Keratinocyte (primary cell): ENCODE measurements around the gene ZCCHC7. TPM values are rescaled to one million over a fixed set of nuclear protein-coding genes. Genes with fewer than 3 reads are reported as not detected.

Source experiments
- DNase-seq: peaks from one replicate; pipeline ENCODE4 v3.0.0-alpha.2; 2011; ENCODE audit warnings: low read depth, missing footprints, low spot score
- FAIRE-seq: peaks from 2 replicates; lab custom pipeline; 2011; peaks lifted over from hg19 to GRCh38; lab: Jason Lieb, UNC
- H2AFZ ChIP-seq: 2 replicates; pipeline ENCODE4 v1.6.0; 2012; ENCODE audit warnings: low read length, control low read depth, inconsistent platforms; ENCODE audit not compliant: control insufficient read depth
- H3K27ac ChIP-seq: 2 replicates; pipeline ENCODE4 v1.5.1; 2011; ENCODE audit warnings: low read length; ENCODE audit not compliant: control insufficient read depth, insufficient read depth
- H3K27me3 ChIP-seq: 3 replicates; pipeline ENCODE4 v1.6.0; 2011; ENCODE audit warnings: low read length; ENCODE audit not compliant: control insufficient read depth, insufficient read depth; ENCODE audit errors: extremely low read depth
- H3K36me3 ChIP-seq, 2 experiments: 2 replicates in 1 of 2; 3 replicates in 1 of 2; pipeline ENCODE4 v1.5.1; 2011; ENCODE audit warnings: low read length in 2 of 2, mild to moderate bottlenecking in 1 of 2; ENCODE audit not compliant: control insufficient read depth in 2 of 2, insufficient read depth in 2 of 2; ENCODE audit errors: extremely low read depth in 1 of 2
- H3K4me1 ChIP-seq: 3 replicates; pipeline ENCODE4 v1.5.1; 2011; ENCODE audit warnings: low read length; ENCODE audit not compliant: control insufficient read depth, insufficient read depth; ENCODE audit errors: extremely low read depth
- H3K4me2 ChIP-seq: 3 replicates; pipeline ENCODE4 v1.6.0; 2011; ENCODE audit warnings: low read depth, low read length; ENCODE audit not compliant: control insufficient read depth, insufficient read depth; ENCODE audit errors: extremely low read depth
- H3K4me3 ChIP-seq, 3 experiments: fragments of 200-600 bp in 1 of 3; sonication (generic) in 1 of 3; 2 replicates in 2 of 3; 3 replicates in 1 of 3; pipeline ENCODE4 v1.5.1; 2011 to 2016; ENCODE audit warnings: low read length in 3 of 3, mild to moderate bottlenecking in 3 of 3, control low read depth in 2 of 3, inconsistent platforms in 1 of 3, low read depth in 1 of 3, mixed read lengths in 1 of 3, mixed run types in 1 of 3, moderate library complexity in 1 of 3; ENCODE audit not compliant: control insufficient read depth in 2 of 3, insufficient read depth in 2 of 3; ENCODE audit errors: extremely low read depth in 1 of 3
- H3K79me2 ChIP-seq: 2 replicates; pipeline ENCODE4 v1.6.0; 2012; ENCODE audit warnings: low read length; ENCODE audit not compliant: control insufficient read depth, insufficient read depth
- H3K9ac ChIP-seq: 3 replicates; pipeline ENCODE4 v1.6.0; 2011; ENCODE audit warnings: low read length; ENCODE audit not compliant: control insufficient read depth, insufficient read depth; ENCODE audit errors: extremely low read depth
- H3K9me1 ChIP-seq: 3 replicates; pipeline ENCODE4 v1.6.0; 2011; ENCODE audit warnings: low read length; ENCODE audit not compliant: control insufficient read depth, insufficient read depth; ENCODE audit errors: extremely low read depth
- H3K9me3 ChIP-seq: 2 replicates; pipeline ENCODE4 v1.5.1; 2012; ENCODE audit warnings: low read depth, low read length; ENCODE audit not compliant: control insufficient read depth
- H4K20me1 ChIP-seq: 3 replicates; pipeline ENCODE4 v1.6.0; 2011; ENCODE audit warnings: low read length; ENCODE audit not compliant: control insufficient read depth, insufficient read depth; ENCODE audit errors: extremely low read depth
- EZH2 ChIP-seq: IDR thresholded peaks from one replicate; pipeline ENCODE4 v1.6.1; 2012; ENCODE audit warnings: inconsistent platforms, mild to moderate bottlenecking, low read length, moderate library complexity
- dilution Hi-C: fragments of 300-500 bp; cut with MboI; formaldehyde crosslinking; loops from one replicate; pipeline ENCODE4 v1.7.0; 2020; ENCODE audit warnings: low sequenced_read_pairs; ENCODE audit not compliant: extremely low pct_ligation_motif_present
- polyA plus RNA-seq, 5 experiments: library from polyadenylated mRNA; depleted of rRNA in 3 of 5; stranded (reverse) in 3 of 5; stranded (forward) in 1 of 5; unstranded in 1 of 5; fragments of >200 nt; gene quantifications; 1 replicate in 1 of 5; 2 replicates in 3 of 5; 3 replicates in 1 of 5; pipeline versions ENCODE4 v1.2.1 to v1.2.3, GENCODE V29; 2011 to 2012; ENCODE audit warnings: missing spikeins in 2 of 5, low read depth in 1 of 5, low replicate concordance in 1 of 5
- TF ChIP-seq, protein P1 (sequence below), 3 experiments: IDR thresholded peaks in 1 of 3; conservative IDR thresholded peaks in 1 of 3; optimal IDR thresholded peaks in 1 of 3; 2 replicates in 2 of 3; 3 replicates in 1 of 3; pipeline versions ENCODE3 to v1.5.1; 2011; ENCODE audit warnings: low read length in 3 of 3, mild to moderate bottlenecking in 3 of 3, moderate library complexity in 2 of 3, control low read depth in 1 of 3, inconsistent platforms in 1 of 3; ENCODE audit not compliant: insufficient read depth in 2 of 3; ENCODE audit errors: extremely low read depth in 1 of 3

Gene ZCCHC7
- polyA plus RNA-seq, 1 donor (not counting 4 experiments of a cell fraction or from before 2014, with no cell fraction given): 16.5 TPM

DNA sequence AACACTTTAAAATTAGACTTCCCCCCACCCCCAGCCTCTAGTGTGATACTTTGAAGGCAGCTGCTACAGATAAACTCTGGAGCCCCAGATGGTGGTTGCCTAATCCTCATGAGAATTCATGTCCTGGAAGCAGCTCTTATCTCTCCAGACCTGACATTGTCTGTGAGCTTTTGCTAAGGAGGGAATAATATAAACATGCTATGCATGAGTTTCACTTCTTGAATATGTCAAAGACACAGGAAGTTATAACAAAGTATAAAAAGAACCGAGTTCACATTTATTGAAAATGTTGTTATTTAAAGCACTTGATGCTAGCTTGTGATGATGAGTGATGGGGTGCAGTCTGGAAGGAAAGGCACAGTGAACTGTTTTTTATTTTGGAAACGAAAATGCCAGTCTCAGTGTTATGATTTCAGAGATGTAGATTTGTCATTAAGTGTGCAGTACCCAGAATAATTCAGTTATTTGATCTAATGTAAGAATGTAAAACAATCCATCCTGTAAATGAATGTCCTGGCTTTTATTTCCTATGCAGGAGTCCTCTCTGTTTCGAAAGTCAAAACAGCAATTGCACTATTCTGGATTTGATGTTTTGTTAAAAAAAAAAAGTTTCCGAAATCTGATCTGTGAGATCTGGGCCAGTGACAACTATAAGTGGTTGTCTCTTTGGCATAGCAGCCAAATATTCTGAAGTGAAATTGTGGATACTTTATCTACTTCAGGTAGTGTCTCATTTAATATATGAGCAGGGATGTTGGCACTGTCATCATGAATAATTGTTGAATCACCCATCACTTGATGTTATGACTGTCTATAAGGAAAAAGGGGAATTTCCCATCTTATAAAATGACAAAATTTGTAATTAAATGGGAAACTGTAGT lies 77.0 kb downstream of the ZCCHC7 start:
- no peak overlapping the region for H3K4me3 ChIP-seq

DNA sequence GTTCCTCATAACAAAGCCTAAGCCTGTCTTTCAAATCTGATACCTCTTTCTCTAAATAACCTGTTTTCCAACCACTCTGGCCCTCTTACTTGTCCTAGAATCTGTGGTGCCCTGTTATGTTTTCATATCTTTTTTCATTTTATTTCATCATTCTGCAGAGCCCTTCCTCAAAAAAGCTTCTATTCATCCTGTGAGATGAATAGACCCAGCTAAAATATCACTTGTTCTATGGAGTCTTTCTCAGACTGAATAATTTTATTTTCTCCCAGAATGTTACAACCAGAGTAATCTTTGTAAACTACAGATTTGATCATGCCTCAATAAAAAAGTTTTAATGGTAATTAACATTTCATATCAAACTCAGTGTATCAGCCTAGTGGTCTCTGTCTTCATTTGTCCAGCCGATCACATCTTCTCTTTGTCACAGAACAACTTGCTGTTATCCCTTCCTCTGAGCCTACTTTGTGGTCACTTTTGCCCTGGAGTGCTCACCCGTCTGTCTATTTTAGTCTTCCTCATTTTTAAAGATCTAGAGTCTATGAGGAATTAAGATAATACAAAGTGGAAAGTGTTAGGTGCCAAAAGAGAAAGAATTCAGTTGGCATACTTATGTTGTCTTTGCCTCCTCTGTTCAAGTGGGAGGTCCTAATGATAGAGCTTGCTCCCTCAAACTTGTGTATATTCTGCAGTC lies 77.8 kb downstream of the ZCCHC7 start:
- Histone ChIP-seq H3K36me3 (no peaks in the 10 kb centered on the region), H3K79me2 (no peaks in the 10 kb centered on the region), H3K27ac (peak overlapping the region; percentile 81), H4K20me1 (no peaks in the 10 kb centered on the region), H2AFZ (no peak overlapping the region), H3K4me1 (peaks cover 26% of the 10 kb centered on the region), H3K9me3 (no peaks in the 10 kb centered on the region), H3K4me3 (no peak overlapping the region), H3K4me2 (no peak overlapping the region), H3K27me3 (no peaks in the 10 kb centered on the region), H3K9me1 (no peaks in the 10 kb centered on the region), H3K9ac (peak overlapping the region; percentile 34)
- dilution Hi-C loops: no loop called here
- no peak for DNase-seq
- no peak for FAIRE-seq
- TF ChIP-seq, protein P1, sequence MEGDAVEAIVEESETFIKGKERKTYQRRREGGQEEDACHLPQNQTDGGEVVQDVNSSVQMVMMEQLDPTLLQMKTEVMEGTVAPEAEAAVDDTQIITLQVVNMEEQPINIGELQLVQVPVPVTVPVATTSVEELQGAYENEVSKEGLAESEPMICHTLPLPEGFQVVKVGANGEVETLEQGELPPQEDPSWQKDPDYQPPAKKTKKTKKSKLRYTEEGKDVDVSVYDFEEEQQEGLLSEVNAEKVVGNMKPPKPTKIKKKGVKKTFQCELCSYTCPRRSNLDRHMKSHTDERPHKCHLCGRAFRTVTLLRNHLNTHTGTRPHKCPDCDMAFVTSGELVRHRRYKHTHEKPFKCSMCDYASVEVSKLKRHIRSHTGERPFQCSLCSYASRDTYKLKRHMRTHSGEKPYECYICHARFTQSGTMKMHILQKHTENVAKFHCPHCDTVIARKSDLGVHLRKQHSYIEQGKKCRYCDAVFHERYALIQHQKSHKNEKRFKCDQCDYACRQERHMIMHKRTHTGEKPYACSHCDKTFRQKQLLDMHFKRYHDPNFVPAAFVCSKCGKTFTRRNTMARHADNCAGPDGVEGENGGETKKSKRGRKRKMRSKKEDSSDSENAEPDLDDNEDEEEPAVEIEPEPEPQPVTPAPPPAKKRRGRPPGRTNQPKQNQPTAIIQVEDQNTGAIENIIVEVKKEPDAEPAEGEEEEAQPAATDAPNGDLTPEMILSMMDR (optimal IDR thresholded peaks at IDR 0.05 in 1 of 3, IDR thresholded peaks at IDR 0.05 in 1 of 3, conservative IDR thresholded peaks at IDR 0.05 in 1 of 3; ENCODE audit: extremely low read depth in 1 of 3, insufficient read depth in 2 of 3, low read length in 3 of 3): no peak
- no peak for TF ChIP-seq EZH2

More for the DNA sequence above, 77.0 kb downstream of the ZCCHC7 start:
- FAIRE-seq (peak; percentile 48), DNase-seq (no peak)
- no peaks in the 10 kb centered on the region for H3K27me3 ChIP-seq
- H3K27ac ChIP-seq: peak overlapping the region; percentile 81
- TF ChIP-seq EZH2: no peak
- TF ChIP-seq, protein P1 (optimal IDR thresholded peaks at IDR 0.05 in 1 of 3, IDR thresholded peaks at IDR 0.05 in 1 of 3, conservative IDR thresholded peaks at IDR 0.05 in 1 of 3; ENCODE audit: extremely low read depth in 1 of 3, insufficient read depth in 2 of 3, low read length in 3 of 3): no peak
- peak overlapping the region; percentile 11 for H3K4me2 ChIP-seq
- no peaks in the 10 kb centered on the region for H4K20me1 ChIP-seq
- peak overlapping the region; percentile 38 for H3K9ac ChIP-seq
- no peaks in the 10 kb centered on the region for H3K9me1 ChIP-seq
- H3K36me3 ChIP-seq: no peaks in the 10 kb centered on the region
- H3K9me3 ChIP-seq: no peaks in the 10 kb centered on the region
- H3K79me2 ChIP-seq: no peaks in the 10 kb centered on the region
- no peak overlapping the region for H2AFZ ChIP-seq
- dilution Hi-C loops: no loop called here
- peaks cover 26% of the 10 kb centered on the region for H3K4me1 ChIP-seq
